Skeletal muscle cell (primary cell): Measurements from ENCODE around the gene KCNJ3.

Experiments used
- DNase-seq: peaks from one replicate; pipeline ENCODE4 v3.0.0-alpha.2; 2010; ENCODE audit warnings: low read depth
- H3K4me3 ChIP-seq: 2 replicates; pipeline ENCODE4 v1.5.1; 2011; ENCODE audit warnings: low read depth, mild to moderate bottlenecking, control low read depth, low read length, moderate library complexity

Gene KCNJ3

GRCh38 chr2:154700136-154700535 is 1.6 kb downstream of the KCNJ3 start:
- no peak overlapping the region for H3K4me3 ChIP-seq
- no peak for DNase-seq

- no peak overlapping the region for H3K4me3 ChIP-seq
- no peak for DNase-seq
These were observed 6.5 kb downstream of the KCNJ3 start for GRCh38 chr2:154704991-154705390.

DNA sequence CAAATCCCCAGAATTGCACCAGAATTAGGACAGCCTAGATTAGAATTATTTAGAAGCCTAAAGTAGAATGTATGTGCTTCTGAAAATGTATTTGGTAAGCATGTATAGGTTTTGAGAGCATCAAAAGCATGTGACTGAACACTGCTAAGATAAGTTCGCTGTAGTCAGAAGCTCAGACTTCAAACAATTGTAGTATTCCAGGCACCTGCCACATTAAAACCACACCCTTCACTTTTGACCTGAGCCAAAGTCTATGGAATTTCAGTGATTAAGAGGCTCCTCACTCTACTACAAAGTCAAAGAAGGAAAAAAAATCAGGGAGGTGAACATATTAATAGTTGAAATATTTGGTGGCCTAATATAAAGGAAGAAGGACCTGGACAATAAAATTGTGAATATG is 8.2 kb downstream of the KCNJ3 start:
- DNase-seq: no peak
- no peak overlapping the region for H3K4me3 ChIP-seq

DNA sequence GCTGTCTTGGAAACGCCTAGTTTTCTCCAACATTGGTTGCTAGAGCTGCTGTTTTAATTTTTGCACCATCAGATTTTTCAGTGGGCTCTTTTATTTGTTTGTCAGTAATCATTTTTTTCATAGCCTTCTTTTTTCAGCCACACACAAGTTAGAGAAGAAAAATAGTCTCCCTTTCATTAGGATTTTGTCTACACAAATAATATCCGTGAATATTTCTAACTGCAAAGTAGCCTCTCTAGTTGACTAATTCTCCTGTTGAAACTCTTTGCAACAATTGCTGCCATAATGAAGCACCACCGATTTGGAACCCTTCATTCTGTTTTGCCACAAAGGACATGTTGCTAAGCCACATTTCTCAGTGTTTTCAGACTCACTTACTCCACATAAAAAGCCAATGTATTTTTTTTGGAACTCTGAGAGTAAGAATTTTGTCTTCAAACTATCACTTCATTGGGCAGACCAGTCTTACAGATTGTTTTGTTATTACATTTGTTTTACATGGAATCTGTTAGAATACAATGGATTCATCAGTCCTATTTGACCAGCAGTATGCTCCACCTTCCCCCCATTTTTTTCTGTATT is 9.6 kb downstream of the KCNJ3 start:
- no peak for DNase-seq
- no peak overlapping the region for H3K4me3 ChIP-seq

GRCh38 chr2:154709215-154709614 is 10.7 kb downstream of the KCNJ3 start:
- no peak overlapping the region for H3K4me3 ChIP-seq
- no peak for DNase-seq

GRCh38 chr2:154710078-154710477 is 11.6 kb downstream of the KCNJ3 start:
- DNase-seq: no peak
- H3K4me3 ChIP-seq: no peak overlapping the region

- no peak for DNase-seq
- no peak overlapping the region for H3K4me3 ChIP-seq
These were observed 12.2 kb downstream of the KCNJ3 start for GRCh38 chr2:154710685-154711084.

DNA sequence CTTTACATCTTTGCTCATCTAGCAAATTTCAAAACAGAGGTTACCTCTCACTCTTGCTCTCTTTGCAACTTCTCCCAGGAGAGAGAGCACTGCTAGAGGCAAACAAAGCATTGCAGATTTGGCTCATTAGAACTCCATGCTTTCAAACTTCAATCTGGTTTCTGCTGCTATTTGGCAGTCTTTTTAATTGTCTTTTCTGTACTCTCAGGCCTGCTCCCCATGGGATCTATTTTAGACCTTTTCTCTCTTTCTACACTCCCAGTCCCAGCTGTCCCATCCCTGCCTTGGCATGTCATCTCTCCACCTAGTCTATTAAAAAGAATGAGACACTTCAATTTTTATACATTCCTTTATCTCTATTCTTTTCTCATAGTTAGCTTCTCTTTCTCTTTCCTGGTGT is 15.2 kb downstream of the KCNJ3 start:
- H3K4me3 ChIP-seq: no peak overlapping the region
- DNase-seq: no peak

DNA sequence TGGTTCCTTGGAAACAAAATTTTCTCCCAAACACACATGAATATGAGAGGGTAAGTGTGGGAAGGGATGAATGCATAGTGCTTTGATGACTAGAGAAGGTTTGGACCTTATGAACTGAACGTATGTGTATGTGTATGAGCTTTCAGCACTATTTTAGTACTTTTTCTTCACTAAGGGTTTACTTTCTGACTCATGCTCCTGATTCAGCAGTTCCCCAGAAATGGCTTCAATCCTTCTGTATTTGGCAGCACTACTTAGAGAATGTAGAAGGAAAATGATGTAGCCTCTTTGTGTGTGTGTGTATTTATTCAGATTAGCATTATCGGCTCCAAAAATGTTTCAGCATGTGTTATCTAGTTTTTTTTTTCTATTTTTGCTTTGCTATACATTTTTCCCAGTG is 22.2 kb downstream of the KCNJ3 start:
- DNase-seq: peak; percentile 8
- H3K4me3 ChIP-seq: no peak overlapping the region

GRCh38 chr2:154724194-154724797 is 25.8 kb downstream of the KCNJ3 start:
- no peak overlapping the region for H3K4me3 ChIP-seq
- no peak for DNase-seq

DNA sequence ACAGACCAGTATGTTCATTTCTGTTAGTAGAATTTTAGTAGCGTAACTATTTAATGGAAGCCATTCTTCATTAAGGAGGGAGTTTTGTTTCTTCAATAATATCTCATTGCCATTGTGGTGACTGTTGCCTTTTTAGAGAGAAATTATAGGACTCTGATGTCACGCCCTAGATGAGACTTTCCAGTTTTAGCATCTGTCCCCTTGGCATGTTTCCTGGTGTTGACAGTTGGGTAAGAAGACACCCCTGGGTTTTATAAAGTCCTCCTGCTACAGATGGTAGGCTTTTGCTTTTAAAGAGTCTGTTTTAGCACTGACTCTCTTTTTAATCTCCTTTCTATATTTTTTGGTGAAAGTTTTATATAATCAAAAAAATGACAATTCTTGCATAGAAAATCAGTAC is 41.9 kb downstream of the KCNJ3 start:
- DNase-seq: no peak
- H3K4me3 ChIP-seq: no peak overlapping the region

DNA sequence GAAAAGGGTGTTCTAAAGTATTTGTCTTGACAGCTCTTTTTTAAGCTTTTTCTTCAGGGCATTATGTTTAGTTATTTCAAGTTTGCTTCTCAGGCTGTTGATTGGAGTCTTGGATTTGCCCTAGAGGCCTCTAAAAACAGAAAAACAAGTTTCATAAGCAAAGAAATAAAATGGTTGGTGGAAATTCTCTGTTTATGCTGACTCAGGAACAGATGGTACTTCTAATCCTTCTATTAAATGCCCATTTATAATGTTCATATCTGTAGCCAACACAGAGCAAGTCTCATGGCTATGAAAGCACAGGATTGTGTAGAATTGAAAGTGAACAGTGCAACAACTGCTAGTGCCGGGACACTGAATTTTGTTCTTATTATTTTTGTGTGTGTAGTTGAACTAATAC is 60.4 kb downstream of the KCNJ3 start:
- DNase-seq: no peak
- no peak overlapping the region for H3K4me3 ChIP-seq

DNA sequence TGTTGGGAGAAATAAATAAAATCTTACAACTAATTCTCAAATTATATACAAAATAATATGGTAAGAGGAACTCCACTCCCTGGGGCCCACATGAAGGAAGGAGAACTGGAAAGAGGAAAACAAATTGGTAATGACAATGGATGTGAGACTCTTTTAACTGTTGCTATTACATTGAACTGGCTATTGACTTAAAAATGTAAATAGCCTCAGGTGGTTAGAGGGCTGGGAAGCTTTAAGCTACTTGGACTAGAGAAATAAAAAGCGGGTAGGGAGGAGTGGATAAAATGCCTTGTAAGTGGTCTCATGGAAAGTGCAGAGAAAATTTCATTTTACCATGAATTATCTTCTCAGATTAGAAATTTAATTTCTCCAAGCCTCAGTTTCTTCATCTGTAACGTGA is 64.1 kb downstream of the KCNJ3 start:
- no peak for DNase-seq
- no peak overlapping the region for H3K4me3 ChIP-seq

- DNase-seq: no peak
- no peak overlapping the region for H3K4me3 ChIP-seq
These were observed 73.3 kb downstream of the KCNJ3 start for GRCh38 chr2:154771664-154772284.

- DNase-seq: no peak
- no peak overlapping the region for H3K4me3 ChIP-seq
These were observed 78.3 kb downstream of the KCNJ3 start for GRCh38 chr2:154776825-154777224.

DNA sequence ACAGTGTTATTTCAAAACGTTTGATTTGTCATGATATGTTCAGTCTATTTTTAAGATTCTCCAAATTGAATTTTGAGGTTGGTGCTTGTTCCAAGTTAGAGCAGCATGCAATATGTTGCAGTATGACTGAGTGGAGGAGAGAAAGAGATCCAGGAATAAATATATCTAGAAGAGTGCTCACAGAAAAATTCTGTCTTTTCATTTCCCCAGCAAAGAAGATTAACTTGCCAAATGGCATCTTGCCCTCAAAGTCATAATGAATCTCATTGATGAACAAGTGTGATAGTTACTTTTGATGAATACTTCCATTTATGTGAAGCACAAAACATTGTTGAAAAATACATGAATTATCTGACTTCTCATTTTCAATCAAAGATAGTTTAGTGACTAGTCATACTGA is 95.9 kb downstream of the KCNJ3 start:
- H3K4me3 ChIP-seq: no peak overlapping the region
- DNase-seq: no peak

DNA sequence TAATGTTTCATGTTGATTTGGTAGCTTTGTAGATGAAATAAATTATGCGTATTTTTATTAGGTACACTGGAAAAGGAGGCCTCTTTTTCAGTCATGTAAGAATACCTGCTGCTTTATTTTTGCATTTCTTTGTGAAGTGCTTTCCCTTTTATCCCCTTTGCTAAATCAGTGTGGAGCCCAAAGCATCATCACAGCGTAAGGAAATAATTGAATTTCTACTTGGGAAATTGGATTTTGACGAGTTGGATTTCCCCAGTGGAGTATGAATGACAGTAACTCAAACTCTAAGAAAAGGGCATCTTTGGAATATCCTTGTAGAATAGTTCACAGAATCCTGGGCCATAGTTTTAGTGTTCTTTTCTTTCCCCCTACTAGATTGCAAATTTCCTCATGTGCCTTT is 97.2 kb downstream of the KCNJ3 start:
- H3K4me3 ChIP-seq: no peak overlapping the region

DNA sequence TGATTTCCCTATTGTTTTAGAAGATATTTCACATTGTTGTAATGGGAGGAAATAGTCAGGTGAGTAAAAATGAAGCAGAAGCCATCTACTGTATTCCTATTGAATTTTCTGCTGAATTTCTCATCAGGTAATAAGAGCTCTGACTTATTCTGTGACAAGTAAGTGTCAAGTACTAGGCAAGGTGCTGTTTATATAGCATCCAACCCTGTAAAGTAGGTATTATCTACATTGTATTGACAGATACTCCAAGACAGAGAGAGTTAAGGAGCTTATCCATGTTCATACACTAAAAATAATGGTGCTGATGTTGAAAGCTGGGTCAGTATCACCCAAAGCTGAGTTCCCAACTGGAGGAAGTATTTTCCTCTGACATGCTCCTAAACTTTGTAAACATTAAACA is 106.0 kb downstream of the KCNJ3 start:
- no peak for DNase-seq
- no peak overlapping the region for H3K4me3 ChIP-seq

More for the DNA sequence above, 97.2 kb downstream of the KCNJ3 start:
- no peak for DNase-seq

DNA sequence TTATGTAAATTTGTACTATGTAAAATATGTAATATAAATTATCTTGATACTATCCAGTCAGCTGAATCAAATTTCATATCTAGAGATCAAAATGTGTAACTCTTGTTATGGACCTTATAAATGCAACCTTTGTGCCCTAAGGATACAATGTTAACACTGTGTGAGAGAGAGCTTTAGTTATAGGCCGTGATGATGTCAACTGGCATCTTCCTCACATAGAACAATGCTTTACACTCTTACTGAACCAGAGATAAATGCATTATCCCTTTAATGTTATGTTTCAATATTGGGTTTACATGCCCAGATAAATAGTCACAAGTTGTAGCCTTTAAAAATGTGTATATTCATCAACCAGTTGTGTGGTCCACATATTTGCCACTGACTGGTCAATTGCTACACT is 115.1 kb downstream of the KCNJ3 start:
- H3K4me3 ChIP-seq: no peak overlapping the region
- DNase-seq: no peak

DNA sequence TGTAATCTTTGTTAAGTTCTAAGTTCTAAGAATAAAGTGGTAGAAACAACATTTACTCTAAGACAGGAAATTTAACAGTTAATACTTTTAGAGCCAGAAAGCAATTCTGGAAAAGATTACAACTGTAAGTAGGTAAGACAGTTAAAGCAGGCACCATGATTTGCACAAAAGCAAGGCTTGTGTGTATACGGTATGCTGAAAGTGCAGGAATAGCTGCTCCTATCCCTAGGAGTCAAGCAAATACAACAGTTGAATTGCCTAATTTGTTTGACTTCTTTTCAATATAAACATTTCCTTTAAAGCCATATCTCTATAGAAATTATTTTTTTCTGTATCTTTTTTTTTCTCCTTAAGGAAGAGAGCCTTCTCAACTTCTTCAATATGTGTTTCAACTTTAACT is 116.4 kb downstream of the KCNJ3 start:
- no peak overlapping the region for H3K4me3 ChIP-seq
- DNase-seq: no peak

GRCh38 chr2:154825358-154825757 is 126.9 kb downstream of the KCNJ3 start:
- DNase-seq: no peak
- H3K4me3 ChIP-seq: no peak overlapping the region
